Subcutaneous abdominal adipose tissue (tissue), 5 donors: ENCODE measurements around the gene OXER1.

Experiments used
- H3K27ac ChIP-seq: one replicate; pipeline ENCODE4 v1.7.0; 2013; ENCODE audit warnings: low read depth, mild to moderate bottlenecking, inconsistent platforms, low read length, moderate library complexity
- H3K27me3 ChIP-seq, 5 donors: one replicate each; pipeline ENCODE4 v1.7.0; 2013; ENCODE audit warnings: low read length in 5 of 5, inconsistent platforms in 1 of 5; ENCODE audit not compliant: control insufficient read depth in 5 of 5, insufficient read depth in 4 of 5
- H3K36me3 ChIP-seq, 5 donors: one replicate each; pipeline ENCODE4 v1.7.0; 2013; ENCODE audit warnings: low read length in 5 of 5; ENCODE audit not compliant: control insufficient read depth in 5 of 5, insufficient read depth in 5 of 5
- H3K4me1 ChIP-seq, 5 donors: one replicate each; pipeline ENCODE4 v1.7.0; 2013; ENCODE audit warnings: low read length in 5 of 5, mild to moderate bottlenecking in 3 of 5, moderate library complexity in 1 of 5; ENCODE audit not compliant: control insufficient read depth in 5 of 5, insufficient read depth in 5 of 5
- H3K4me3 ChIP-seq, 5 donors: one replicate each; pipeline ENCODE4 v1.7.0; 2013; ENCODE audit warnings: low read length in 5 of 5, low read depth in 1 of 5
- H3K9ac ChIP-seq, 5 donors: one replicate each; pipeline ENCODE4 v1.7.0; 2013; ENCODE audit warnings: low read length in 5 of 5, mild to moderate bottlenecking in 4 of 5, moderate library complexity in 3 of 5
- H3K9me3 ChIP-seq, 5 donors: one replicate each; pipeline ENCODE4 v1.7.0; 2013; ENCODE audit warnings: low read length in 5 of 5; ENCODE audit not compliant: control insufficient read depth in 5 of 5
- donor health status: healthy.
- donor health status: healthy.
- donor health status: healthy.
- donor health status: healthy.
- donor health status: healthy.

The OXER1 gene

DNA sequence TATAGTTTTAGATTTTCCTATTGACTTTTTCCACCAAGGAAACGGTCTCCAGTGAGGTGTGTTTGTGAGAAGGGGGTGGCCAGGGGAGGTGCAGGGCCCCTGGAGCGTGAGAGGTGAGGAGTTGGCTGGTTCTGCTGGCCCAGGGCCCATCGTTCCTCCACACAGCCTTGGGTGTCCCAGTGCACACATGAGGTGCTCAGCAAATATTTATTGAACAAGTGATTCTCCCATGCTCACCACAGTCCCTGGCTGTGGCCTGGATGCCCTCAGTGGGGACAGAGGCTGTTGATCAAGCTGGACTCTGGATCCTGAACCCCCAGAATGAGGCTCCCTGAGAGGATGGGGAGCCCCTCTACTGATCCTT lies 23.5 kb upstream of the OXER1 start:
- H3K27ac ChIP-seq = no peak overlapping the region
- H3K27me3 ChIP-seq = no peaks in the 10 kb centered on the region
- peaks cover 0 to 13% (median 9%) of the 10 kb centered on the region in 5 donors for H3K4me1 ChIP-seq
- peaks cover 0 to 15% (median 7%) of the 10 kb centered on the region in 5 donors for H3K36me3 ChIP-seq
- H3K9ac ChIP-seq = no peak overlapping the region
- H3K4me3 ChIP-seq = no peak overlapping the region
- H3K9me3 ChIP-seq = no peaks in the 10 kb centered on the region

DNA sequence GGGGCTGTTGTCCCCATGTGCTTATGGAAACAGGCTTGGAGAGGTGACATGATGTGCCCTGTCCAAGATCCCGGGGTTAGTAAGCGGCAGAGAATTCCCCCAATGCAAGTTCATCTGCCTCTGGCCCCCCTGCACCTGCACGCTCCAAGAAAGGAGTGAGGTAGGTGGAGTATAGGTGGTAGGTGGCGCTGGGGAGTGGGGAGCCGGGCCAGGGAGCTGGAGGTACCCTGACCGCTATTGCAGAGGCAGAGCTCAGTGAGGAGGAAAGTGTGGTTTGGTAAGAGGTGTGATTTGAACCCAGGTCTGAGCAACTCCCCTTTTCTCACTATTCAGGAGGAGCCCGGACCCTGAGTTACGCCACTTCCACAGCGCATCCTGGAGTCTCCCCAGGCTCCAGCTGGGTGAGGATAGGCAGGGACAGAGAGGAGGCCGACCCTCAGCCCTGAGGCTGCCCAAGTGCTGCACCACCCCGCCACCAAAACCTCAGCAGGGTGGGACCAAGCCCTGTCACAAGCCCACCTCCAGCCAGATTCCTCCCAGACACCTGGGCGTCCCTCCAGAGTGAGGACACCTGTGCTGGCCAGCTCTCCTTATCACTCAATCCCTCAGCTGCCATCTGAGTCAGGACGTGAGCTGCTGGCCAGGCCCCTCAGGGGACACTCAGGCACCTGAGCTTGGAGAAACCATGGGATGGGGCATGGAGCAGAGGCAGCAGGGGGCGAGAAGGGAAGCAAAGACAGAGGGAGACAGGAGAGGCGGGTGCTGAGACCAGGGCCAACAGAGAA lies 22.8 kb upstream of the OXER1 start:
- no peak overlapping the region for H3K4me3 ChIP-seq
- peaks cover 0 to 6% (median 2%) of the 10 kb centered on the region in 5 donors for H3K4me1 ChIP-seq
- no peak overlapping the region for H3K9ac ChIP-seq
- H3K27ac ChIP-seq = no peak overlapping the region
- peaks cover 0 to 15% (median 7%) of the 10 kb centered on the region in 5 donors for H3K36me3 ChIP-seq
- H3K27me3 ChIP-seq = no peaks in the 10 kb centered on the region
- no peaks in the 10 kb centered on the region for H3K9me3 ChIP-seq

DNA sequence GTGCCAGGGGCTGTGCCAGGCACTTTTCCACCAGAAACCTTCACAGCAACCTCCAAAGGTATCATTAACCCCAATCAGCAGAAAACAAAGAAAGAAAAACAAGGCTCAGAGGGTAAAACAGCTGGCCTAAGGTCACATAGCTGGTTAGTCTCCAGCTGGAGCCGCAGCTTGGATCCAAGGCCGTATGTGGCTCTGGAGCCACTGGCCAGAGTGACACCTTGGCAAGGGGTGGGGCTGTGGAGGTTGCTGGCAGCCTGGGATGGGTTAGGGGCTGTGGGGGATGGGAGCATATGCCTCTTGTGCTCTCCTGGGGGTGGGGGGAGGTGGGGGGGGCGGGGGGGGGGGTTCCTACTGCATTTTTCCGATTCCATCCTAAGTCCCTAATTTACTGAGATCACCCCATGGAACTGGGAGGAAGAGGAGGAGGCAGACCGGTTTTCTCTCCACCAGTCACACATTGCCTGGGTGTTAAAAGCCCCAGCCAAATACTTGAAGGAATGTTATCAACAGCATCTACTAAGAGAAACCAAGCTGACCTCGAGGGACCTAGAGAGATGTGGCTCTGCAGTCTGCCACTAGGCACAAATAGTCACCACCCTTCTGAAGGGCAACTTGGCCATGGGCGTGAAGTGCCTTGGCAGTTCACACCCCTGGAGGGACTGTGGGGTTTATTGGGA lies 20.4 kb upstream of the OXER1 start:
- H3K4me3 ChIP-seq = no peak overlapping the region
- no peaks in the 10 kb centered on the region for H3K27me3 ChIP-seq
- no peak overlapping the region for H3K27ac ChIP-seq
- H3K36me3 ChIP-seq = peaks cover 0 to 15% (median 7%) of the 10 kb centered on the region in 5 donors
- H3K9ac ChIP-seq = no peak overlapping the region
- no peaks in the 10 kb centered on the region for H3K9me3 ChIP-seq
- no peaks in the 10 kb centered on the region for H3K4me1 ChIP-seq

DNA sequence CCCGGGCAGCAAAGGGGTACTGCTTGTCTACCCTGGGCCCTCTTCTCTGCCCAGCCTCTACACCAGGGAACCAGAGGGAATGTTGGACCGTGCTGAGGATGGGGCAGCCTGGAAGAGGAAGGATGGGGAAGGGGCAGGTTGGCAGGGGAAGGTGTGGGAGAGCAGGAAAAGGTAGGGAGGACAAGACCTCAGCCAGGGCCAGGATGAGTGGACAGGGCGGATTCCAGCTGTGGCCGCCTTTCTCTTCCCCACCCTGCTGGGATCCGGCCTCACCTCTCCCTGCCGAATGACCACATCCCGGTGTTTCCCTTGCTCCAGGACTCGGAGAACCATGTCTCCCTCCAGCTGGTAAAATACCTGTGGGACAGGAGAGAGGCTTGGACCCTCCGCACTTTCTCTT lies 19.6 kb upstream of the OXER1 start:
- Histone ChIP-seq H3K4me3 (no peak overlapping the region), H3K27ac (no peak overlapping the region), H3K4me1 (no peaks in the 10 kb centered on the region), H3K9ac (no peak overlapping the region), H3K27me3 (no peaks in the 10 kb centered on the region), H3K9me3 (no peaks in the 10 kb centered on the region), H3K36me3 (peaks cover 0 to 15% (median 8%) of the 10 kb centered on the region in 5 donors)

DNA sequence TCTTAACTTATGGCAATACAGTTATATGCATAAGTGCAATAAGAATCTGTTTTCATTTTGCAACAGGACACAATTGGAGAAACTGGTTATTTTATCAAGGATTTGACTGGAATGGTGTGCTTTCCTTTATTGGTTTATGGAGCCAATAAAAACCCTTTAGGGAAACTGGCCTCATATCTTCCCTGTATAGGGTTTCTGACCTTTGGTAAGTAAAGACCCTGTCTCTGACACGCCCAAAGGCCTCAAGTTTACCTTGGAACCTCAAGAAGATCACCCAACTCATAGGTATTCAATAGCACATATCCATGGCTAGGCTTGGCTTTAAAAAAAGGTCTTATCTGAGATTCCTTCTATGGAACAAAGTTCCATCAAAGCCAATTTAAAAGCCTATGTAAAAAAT lies 17.2 kb upstream of the OXER1 start:
- Histone ChIP-seq H3K9ac (no peak overlapping the region), H3K36me3 (peaks cover 0 to 9% (median 8%) of the 10 kb centered on the region in 5 donors), H3K9me3 (peaks cover 0 to 2% (median 0%) of the 10 kb centered on the region in 5 donors), H3K27me3 (no peaks in the 10 kb centered on the region), H3K27ac (no peak overlapping the region), H3K4me1 (no peaks in the 10 kb centered on the region), H3K4me3 (no peak overlapping the region)

DNA sequence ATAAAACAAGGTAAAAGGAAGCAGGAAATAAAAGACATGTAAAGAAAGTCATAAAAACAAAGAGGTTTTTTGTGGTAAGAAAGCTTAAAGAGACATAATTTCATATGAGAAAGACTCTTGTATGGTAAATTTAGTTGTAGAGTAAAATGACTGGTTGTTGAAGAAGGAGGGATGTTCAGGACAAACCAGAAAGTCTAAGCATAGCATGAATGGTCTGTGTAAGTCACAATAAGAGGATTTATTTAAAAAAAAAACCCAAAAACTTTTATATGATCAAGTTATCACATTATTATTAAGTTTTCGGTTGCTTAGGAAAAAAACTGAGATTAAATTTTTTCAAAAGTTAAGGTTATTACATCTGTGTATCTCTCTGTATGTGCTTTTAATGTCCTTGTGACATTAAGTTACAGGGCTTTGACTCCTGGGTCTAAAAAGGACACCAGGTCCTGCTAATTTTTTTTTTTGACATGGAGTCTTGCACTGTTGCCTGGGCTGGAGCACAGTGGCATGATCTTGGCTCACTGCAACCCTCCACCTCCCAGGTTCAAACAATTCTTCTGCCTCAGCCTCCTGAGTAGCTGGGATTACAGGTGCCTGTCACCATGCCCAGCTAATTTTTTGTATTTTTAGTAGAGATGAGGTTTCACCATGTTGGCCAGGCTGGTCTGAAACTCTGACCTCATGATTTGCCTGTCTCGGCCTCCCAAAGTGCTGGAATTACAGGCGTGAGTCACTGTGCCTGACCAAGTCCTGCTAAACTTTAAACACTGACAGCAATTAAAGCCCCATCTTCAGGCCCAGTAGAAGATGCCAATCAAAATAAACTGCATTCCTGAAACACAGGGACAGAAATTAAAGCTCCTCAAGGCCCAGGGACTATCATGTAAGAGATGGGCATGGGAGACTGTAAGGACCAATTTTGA lies 14.2 kb upstream of the OXER1 start:
- no peaks in the 10 kb centered on the region for H3K4me1 ChIP-seq
- no peak overlapping the region for H3K9ac ChIP-seq
- no peak overlapping the region for H3K27ac ChIP-seq
- H3K27me3 ChIP-seq = no peaks in the 10 kb centered on the region
- H3K4me3 ChIP-seq = no peak overlapping the region
- peaks cover 0 to 2% (median 0%) of the 10 kb centered on the region in 5 donors for H3K9me3 ChIP-seq
- peaks cover 0 to 7% (median 2%) of the 10 kb centered on the region in 5 donors for H3K36me3 ChIP-seq

DNA sequence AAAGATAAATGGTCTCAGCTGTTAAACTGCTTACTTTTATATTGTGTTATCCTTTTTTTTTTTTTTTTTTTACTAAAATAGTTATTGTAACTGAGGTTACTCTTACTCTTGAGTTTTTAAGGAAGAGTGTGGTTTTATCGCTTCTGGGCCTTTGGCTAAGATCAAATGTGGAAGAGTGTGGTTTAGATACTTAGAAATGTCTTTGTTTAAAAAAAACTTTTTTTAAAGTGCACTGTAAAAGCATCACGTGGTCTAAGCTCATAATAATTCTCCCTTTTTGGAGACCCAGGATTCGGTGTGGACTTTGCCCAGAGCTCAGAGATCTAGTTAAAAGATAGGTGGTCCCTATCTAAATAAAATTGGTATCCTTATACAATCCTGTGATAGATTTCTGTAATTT lies 11.9 kb upstream of the OXER1 start:
- Histone ChIP-seq H3K9ac (no peak overlapping the region), H3K27ac (no peak overlapping the region), H3K4me3 (no peak overlapping the region), H3K27me3 (no peaks in the 10 kb centered on the region), H3K9me3 (peaks cover 0 to 2% (median 0%) of the 10 kb centered on the region in 5 donors), H3K36me3 (peaks cover 0 to 3% (median 0%) of the 10 kb centered on the region in 5 donors), H3K4me1 (peaks cover 0 to under 1% (median 0%) of the 10 kb centered on the region in 5 donors)

DNA sequence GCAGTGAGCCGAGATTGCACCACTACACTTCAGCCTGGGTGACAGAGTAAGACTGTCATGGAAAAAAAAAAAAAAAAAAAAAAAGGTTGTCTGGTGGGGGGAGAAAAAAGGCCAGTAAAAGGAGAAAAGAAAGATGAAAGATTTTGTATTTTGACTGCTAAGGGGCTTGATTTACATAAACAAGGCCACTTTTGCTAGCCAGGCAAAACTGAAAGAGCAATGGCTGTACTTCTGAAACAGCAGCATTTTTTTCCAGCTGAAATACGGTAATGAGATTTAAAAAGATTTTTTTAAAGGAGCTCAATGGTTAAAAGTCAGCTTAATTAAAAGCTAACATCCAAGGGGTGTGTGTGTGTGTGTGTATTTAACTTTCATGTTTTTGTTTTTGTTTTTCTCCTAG lies 11.3 kb upstream of the OXER1 start:
- Histone ChIP-seq H3K9me3 (peaks cover 0 to 2% (median 0%) of the 10 kb centered on the region in 5 donors), H3K9ac (no peak overlapping the region), H3K27ac (no peak overlapping the region), H3K27me3 (no peaks in the 10 kb centered on the region), H3K4me3 (no peak overlapping the region), H3K36me3 (peaks cover 0 to 3% (median 0%) of the 10 kb centered on the region in 5 donors), H3K4me1 (peaks cover 0 to 5% (median 0%) of the 10 kb centered on the region in 5 donors)

DNA sequence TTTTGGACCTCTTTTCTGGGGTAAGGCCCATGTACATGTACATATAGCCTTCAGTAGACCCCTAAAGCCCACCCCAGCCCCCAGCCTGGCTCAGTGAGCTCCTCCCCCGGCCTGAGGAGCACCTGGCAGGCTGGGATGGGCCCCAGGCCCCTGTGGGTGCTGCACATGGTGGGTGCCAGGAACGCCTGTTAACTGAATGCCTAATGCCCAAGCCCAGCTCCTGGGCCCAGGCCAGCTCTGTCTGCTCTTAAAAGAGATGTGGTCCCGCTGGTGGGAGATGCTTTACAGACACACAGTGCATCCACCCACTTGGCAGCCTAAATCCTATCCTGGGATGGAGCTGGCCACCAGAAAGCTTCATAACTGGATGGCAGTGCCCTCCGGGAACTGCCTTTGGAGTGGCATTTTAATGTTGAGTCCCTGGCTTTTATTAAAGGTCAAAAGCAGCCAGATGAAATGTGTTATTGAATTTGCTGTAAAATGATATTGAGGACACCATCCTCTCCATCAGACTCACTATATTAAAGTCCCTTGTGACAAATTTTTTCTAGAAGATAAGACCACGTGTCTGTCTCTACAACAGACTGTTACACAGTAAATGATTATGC lies 7.7 kb upstream of the OXER1 start:
- H3K36me3 ChIP-seq = peaks cover 0 to 12% (median 2%) of the 10 kb centered on the region in 5 donors
- no peak overlapping the region for H3K4me3 ChIP-seq
- H3K9me3 ChIP-seq = no peaks in the 10 kb centered on the region
- no peak overlapping the region for H3K9ac ChIP-seq
- no peak overlapping the region for H3K27ac ChIP-seq
- H3K4me1 ChIP-seq = peaks cover 0 to 5% (median 0%) of the 10 kb centered on the region in 5 donors
- no peaks in the 10 kb centered on the region for H3K27me3 ChIP-seq
